ENCODE data around the gene M1AP. TPM values are rescaled to one million over a fixed set of nuclear protein-coding genes. Genes with fewer than 3 reads are reported as not detected.

The M1AP gene
- total and polyA plus RNA-seq, 2 of the 8 experiments (the other 6 are each of a cell fraction or from before 2014, with no cell fraction given): 4.8 TPM

DNA sequence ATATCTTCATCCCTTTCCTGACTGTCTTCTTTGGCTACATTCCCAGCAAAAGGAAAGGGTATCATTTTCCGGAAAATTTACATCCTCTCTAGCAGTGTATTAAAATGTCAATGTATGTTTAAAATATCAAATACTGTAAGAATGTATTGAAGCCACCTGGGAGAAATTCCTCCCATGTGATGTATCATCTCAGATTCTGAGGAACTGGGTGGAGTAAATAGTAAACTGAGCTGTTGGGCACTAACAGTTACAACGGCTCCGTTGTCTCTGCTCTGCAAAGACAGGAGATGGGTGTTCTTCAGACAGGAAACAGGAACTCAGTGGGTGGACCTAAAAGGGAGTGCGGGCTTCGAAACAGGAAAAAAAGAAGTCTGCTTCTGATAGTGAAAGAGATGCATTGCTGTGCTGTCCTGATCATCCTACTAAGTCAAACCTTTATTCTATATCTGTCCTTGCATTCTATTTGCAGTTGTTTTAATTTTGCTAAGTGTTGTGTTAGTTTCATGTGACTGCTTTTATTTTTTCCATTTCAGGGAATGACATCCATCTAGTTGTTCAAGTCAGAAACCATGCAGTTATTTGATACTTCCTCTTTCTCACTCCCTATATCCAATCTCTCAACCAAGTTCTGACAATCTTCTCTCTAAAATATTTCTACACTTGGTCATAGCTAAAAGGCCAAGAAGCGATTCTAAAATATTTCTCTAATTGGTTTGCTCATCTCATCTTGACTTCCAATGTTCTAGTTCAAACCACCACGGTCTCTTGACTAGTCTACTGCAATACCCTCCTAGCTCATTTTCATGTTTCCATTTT lies 74.2 kb downstream of the M1AP start (continued):
- TF ChIP-seq, protein P1, sequence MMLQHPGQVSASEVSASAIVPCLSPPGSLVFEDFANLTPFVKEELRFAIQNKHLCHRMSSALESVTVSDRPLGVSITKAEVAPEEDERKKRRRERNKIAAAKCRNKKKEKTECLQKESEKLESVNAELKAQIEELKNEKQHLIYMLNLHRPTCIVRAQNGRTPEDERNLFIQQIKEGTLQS (IDR thresholded peaks at IDR 0.05; ENCODE audit: insufficient read depth, low read depth, low read length): no peak
- TF ChIP-seq BRCA1 (IDR thresholded peaks at IDR 0.05; ENCODE audit: low read depth, low read length) (no peak), CREB1 (IDR thresholded peaks at IDR 0.05) (no peak)
